GM21576 (cell line): ENCODE measurements around the gene SLC23A1.
"Not testable (repeated sequence)": the region's sequence is repeated elsewhere in the genome, so short reads cannot be mapped to it uniquely, and the experiment has no call there.

Experiments
- ATAC-seq: cut with Tn5 transposase; IDR thresholded peaks from one replicate; pipeline ENCODE4 v1.9.1; 2021; ENCODE audit warnings: mild to moderate bottlenecking, moderate library complexity; ENCODE audit not compliant: unreplicated experiment

SLC23A1 gene

GRCh38 chr5:139374909-139375308 lies 8.2 kb downstream of the SLC23A1 start:
- no peak for ATAC-seq

DNA sequence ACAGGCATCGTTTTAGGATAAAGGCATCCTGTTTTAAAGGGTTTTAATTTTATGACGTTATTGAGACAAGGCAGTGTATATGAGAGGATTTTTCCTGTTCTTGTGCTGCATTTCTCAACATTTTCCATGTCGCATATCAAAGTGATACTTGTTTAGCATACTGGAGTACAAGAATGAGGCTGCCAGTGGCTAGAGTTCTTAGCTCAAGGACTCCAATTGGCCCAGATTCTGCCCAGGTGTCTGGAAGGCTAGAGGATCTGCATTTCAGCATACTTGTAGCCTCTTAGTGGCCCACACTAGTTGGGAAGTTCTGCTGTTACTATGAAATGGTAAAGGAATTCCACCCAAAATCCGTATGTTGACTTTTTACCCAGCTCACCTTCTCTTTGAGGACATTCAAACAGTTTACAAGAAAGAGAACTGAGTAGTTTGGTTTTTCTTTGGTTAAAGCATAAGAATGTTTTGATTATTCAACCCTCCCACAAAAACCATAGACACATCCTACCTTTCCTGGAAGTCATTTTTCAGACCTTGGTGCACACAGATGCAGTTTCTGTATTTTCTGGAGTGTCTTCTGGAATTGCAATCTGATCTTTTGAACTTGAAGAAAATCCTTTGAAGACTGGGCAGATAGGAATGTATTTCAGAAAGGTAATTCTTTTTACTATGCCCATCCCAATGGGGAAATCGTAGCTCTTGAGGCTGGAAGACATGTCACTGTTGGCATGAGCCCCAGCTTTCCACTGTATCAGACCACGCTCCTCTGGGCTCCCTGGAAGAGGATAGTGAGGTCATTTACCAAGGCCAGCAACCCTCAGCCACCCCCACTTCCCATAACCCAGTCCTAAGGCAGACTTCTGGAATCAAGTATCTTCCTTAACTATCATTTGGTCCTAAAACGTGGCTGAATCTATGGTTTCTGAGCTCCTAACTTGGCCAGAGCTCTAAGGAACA lies 11.3 kb downstream of the SLC23A1 start:
- no peak for ATAC-seq

- ATAC-seq, result no peak
Observed at GRCh38 chr5:139369181-139369580, 13.9 kb downstream of the SLC23A1 start.

DNA sequence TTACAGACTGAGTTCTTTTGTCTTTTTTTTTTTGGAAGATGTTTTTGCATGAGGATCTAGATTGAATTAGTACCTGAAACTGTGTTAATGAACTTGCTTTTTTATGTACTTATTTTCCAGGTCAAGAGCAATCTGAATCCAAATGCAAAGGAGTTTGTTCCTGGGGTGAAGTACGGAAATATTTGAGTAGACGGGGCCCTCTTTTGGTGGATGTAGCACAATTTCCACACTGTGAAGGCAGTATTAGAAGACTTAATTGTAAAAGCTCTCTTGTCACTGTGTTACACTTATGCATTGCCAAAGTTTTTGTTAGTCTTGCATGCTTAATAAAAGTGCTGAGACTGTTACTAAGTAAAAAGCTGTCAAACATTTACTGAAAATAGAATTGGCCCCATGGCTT lies 14.5 kb downstream of the SLC23A1 start:
- no peak for ATAC-seq

GRCh38 chr5:139364466-139364865 lies 18.6 kb downstream of the SLC23A1 start:
- ATAC-seq, result no peak

DNA sequence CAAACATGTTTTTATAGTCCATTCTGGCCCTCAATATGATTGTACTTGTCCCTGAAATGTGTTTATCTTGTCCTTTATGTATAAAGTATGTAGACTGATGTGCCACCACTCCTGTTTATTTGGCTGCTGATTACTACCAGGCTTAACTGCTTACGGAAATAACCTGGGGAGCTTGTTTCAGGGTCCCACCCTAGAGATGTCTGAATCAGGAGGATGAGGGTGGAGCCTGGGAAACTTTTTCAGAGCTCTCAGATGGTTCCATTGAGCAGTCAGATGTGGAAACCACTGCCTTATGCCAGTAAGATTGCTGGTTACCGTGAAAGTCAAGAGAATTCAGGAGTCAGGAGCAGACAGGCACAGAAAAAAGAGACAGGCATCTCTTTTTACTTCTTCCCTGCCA lies 19.2 kb downstream of the SLC23A1 start:
- ATAC-seq, result no peak

GRCh38 chr5:139361835-139362429 lies 21.2 kb downstream of the SLC23A1 start:
- no peak for ATAC-seq

GRCh38 chr5:139360384-139360783 lies 22.7 kb downstream of the SLC23A1 start:
- ATAC-seq, result no peak

GRCh38 chr5:139358064-139358463 lies 25.0 kb downstream of the SLC23A1 start:
- no peak for ATAC-seq

GRCh38 chr5:139355900-139356299 lies 27.2 kb downstream of the SLC23A1 start:
- ATAC-seq, result not testable (repeated sequence)

DNA sequence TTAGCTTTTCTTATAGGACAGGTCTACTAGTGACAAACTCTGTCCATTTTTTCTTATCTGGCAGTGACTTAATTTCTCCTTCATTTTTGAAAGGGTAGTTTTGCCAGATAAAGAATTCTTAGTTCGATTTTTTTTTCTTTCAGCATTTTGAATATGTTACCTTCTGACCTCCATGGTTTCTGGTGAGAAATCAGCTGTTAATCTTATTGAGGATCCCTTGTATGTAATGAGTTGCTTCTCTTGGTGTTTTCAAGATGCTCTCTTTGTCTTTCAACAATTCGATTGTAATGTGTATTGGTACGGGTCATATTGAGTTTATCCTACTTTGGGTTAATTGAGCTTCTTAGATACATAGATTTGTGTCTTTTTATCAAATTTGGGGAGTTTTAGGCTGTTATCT lies 28.9 kb downstream of the SLC23A1 start:
- no peak for ATAC-seq

DNA sequence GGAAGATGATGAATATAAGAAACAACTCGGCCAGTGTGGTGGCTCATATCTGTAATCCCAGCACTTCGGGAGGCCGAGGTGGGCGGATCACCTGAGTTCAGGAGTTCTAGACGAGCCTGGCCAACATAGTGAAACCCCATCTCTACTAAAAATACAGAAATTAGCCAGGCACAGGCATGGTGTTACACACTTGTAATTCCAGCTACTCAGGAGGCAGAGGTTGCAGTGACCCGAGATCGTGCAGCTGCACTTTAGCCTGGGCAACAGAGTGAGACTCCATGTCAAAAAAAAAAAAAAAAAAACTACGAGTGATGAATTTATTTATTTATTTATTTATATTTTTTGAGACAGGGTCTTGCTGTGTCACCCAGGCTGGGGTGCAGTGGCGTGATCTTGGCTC lies 35.2 kb downstream of the SLC23A1 start:
- not testable (repeated sequence) for ATAC-seq

- ATAC-seq, result not testable (repeated sequence)
Observed at GRCh38 chr5:139345442-139345841, 37.7 kb downstream of the SLC23A1 start.

DNA sequence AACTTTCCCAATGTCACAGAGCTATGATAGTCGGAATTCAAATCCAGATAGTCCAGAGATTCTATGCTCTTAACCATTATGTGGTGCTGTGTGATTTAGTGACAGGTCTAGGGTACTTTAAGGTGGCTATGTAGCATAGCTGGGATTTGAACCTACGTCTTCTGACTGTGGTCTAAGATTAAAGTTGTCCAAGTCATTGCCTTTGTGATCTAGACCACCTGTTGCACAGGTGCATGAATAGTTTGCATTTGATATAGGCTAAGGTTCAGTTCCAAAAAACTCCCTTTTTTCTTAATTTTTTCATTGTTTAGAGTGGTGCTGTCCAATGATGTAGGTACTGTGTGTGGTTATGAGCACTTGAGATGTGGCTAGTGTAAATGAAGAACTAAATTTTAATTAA lies 38.9 kb downstream of the SLC23A1 start:
- no peak for ATAC-seq

DNA sequence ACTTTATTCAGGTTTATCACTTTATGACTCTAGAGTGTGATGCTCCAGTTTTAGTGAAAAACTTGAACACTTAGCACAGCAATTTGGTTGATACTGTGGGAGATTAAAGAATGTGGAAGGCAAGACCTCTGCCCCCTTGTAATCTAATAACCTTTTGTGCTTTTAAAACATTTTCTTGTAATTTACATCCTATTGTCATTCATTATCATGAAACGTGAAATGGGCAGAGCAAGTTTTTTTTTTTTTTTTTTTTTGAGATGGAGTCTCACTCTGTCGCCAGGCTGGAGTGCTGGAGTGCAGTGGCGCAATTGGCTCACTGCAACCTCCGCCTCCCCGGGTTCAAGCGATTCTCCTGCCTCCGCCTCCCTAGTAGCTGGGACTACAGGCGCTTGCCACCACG lies 39.6 kb downstream of the SLC23A1 start:
- no peak for ATAC-seq

- peak; percentile 31 for ATAC-seq
Observed at GRCh38 chr5:139342423-139342723, 40.7 kb downstream of the SLC23A1 start.

DNA sequence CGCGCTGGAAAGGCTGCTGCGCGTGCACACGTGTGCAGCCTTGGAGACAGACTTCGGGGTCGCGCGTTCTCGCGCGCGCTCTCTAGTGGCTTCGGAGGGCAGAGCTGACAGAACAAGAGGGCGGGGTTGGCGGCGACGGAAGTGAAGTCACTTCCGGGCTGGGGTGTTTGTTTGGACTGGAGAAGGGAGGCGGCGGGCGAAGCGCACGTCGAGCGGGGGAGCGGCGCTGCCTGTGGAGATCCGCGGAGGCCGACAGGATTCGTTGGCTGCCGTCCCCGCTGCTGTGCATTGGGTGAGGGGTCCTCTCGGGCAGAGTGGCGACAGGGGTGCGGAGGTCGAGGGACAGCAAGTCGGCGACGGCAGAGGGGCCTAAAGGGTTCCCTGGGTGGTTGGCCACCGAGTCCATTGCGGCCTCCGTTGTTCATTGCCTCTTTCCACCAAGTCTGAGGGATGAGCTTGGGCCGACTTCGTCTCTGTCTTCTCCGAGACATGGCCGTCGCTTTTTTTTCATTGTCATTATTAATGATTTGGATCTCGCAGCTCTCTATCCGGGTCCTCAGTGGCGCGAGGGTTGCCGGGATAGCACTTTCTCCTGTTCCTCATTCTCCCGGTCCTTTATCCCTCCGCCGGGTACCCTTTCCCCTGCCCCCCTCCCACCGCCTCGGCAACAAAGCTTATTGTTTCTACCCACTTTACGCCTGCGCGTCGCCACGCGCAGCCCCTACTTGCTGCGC lies 41.2 kb downstream of the SLC23A1 start, which contains the start of gene PAIP2:
Gene PAIP2, plus strand, starts transcription at position 166 of the 734 bp plus-strand sequence. CDS start 21,931 bp downstream, outside the sequence.
- peak; percentile 85 for ATAC-seq

- peak; percentile 16 for ATAC-seq
Observed at GRCh38 chr5:139341187-139341688, 41.9 kb downstream of the SLC23A1 start.

- no peak for ATAC-seq
Observed at GRCh38 chr5:139340051-139340450, 43.0 kb downstream of the SLC23A1 start.

GRCh38 chr5:139335811-139336210 lies 47.3 kb downstream of the SLC23A1 start:
- no peak for ATAC-seq
